Endothelial cell (in vitro differentiated cells): ENCODE data around the gene KLHL25. TPM values are rescaled to one million over a fixed set of nuclear protein-coding genes. Genes with fewer than 3 reads are reported as not detected.

Experiments used
- DNase-seq: peaks from one replicate; pipeline ENCODE4 v3.0.0; 2021; ENCODE audit warnings: low spot score
- H3K27ac Mint-ChIP-seq: one replicate; pipeline ENCODE4 v1.8.0; 2021; ENCODE audit warnings: mixed read lengths, inconsistent platforms; ENCODE audit not compliant: unreplicated experiment
- H3K27me3 Mint-ChIP-seq: one replicate; pipeline ENCODE4 v1.8.0; 2021; ENCODE audit warnings: mild to moderate bottlenecking, moderate library complexity, mixed read lengths, inconsistent platforms; ENCODE audit not compliant: unreplicated experiment
- H3K36me3 Mint-ChIP-seq: one replicate; pipeline ENCODE4 v1.8.0; 2021; ENCODE audit warnings: mild to moderate bottlenecking, low read depth, mixed read lengths, inconsistent platforms; ENCODE audit not compliant: unreplicated experiment
- H3K4me1 Mint-ChIP-seq: one replicate; pipeline ENCODE4 v1.8.0; 2021; ENCODE audit warnings: mild to moderate bottlenecking, mixed read lengths, inconsistent platforms; ENCODE audit not compliant: unreplicated experiment
- H3K4me3 Mint-ChIP-seq: one replicate; pipeline ENCODE4 v1.8.0; 2021; ENCODE audit warnings: mild to moderate bottlenecking, mixed read lengths, inconsistent platforms; ENCODE audit not compliant: unreplicated experiment
- H3K9me3 Mint-ChIP-seq: one replicate; pipeline ENCODE4 v1.8.0; 2021; ENCODE audit warnings: mixed read lengths, inconsistent platforms; ENCODE audit not compliant: unreplicated experiment
- total RNA-seq: library from RNA; stranded (reverse); fragmentation: NEBNext Ultra II Directional; extraction: Animal tissue kit (Norgen Biotek cat#: 25700); gene quantifications from one replicate; pipeline ENCODE4 v1.2.1, GENCODE V29; 2021; ENCODE audit not compliant: unreplicated experiment
- TF ChIP-seq, protein P1 (sequence below): fragments of 200-600 bp; sonication (generic); IDR thresholded peaks from one replicate; pipeline ENCODE4 v1.5.0; 2021; ENCODE audit warnings: antibody characterized with exemption; ENCODE audit not compliant: unreplicated experiment

KLHL25 gene
- total RNA-seq, 1 donor from 2014 or later: 7.4 TPM

DNA sequence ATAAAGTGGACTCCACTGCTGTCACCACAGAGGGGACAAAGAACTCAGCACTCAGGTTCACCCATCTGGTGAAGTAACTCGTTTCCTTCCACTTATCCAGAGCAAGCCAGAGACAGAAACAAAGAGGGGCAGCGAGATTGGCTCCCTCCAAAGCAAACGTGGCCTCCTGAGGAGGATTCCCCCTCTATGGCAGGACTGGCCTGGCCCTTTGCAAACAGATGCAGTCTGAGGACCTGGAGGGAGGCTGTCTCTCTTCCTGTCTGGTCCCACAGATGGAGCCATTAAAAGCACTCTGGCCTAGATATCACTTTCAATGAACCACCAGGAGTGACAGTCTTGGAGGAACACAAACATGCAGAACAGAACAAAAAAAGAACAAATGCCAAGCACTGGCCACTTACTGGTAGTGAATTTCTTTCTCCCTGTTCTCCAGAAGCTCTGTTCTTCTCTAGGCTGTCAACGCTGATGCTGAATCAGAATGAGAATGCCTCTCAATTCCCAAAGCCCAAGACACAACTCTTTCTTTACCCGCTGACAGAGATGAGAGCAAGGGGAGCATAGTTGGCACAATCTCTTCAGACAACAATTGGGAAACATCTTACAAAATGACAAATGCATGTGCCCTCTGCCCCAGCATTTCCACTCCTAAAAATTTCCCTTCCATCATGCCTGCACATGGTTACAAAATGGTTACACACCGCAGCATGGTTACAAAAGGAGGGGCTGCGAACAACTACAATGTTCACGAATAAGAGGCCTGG, 14.3 kb downstream of the KLHL25 start:
- H3K27ac Mint-ChIP-seq: no peak overlapping the region
- DNase-seq: no peak
- H3K4me3 Mint-ChIP-seq: no peak overlapping the region
- peaks cover 17% of the 10 kb centered on the region for H3K4me1 Mint-ChIP-seq
- no peaks in the 10 kb centered on the region for H3K36me3 Mint-ChIP-seq
- TF ChIP-seq, protein P1, sequence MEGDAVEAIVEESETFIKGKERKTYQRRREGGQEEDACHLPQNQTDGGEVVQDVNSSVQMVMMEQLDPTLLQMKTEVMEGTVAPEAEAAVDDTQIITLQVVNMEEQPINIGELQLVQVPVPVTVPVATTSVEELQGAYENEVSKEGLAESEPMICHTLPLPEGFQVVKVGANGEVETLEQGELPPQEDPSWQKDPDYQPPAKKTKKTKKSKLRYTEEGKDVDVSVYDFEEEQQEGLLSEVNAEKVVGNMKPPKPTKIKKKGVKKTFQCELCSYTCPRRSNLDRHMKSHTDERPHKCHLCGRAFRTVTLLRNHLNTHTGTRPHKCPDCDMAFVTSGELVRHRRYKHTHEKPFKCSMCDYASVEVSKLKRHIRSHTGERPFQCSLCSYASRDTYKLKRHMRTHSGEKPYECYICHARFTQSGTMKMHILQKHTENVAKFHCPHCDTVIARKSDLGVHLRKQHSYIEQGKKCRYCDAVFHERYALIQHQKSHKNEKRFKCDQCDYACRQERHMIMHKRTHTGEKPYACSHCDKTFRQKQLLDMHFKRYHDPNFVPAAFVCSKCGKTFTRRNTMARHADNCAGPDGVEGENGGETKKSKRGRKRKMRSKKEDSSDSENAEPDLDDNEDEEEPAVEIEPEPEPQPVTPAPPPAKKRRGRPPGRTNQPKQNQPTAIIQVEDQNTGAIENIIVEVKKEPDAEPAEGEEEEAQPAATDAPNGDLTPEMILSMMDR: no peak
- no peaks in the 10 kb centered on the region for H3K9me3 Mint-ChIP-seq
- peaks cover 8% of the 10 kb centered on the region for H3K27me3 Mint-ChIP-seq

DNA sequence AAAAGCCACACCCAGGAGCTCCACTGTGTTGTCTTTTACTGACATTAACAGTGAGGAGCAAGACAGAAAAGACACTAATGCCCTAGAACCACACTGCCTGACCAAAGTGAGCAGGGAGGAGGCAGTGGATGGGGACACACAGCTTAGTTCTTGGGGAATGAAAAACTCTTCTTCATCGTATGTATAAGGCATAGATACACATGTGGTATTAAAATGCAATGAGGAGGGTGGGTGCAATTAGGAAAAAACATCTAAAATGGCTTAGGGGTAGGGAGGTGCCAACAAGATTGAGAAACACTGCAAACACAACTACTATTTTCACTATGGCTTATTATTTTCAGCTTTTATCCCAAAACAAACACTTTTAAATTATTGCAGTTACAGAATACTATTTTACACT, 15.5 kb downstream of the KLHL25 start:
- no peak overlapping the region for H3K4me3 Mint-ChIP-seq
- TF ChIP-seq, protein P1: no peak
- no peaks in the 10 kb centered on the region for H3K36me3 Mint-ChIP-seq

DNA sequence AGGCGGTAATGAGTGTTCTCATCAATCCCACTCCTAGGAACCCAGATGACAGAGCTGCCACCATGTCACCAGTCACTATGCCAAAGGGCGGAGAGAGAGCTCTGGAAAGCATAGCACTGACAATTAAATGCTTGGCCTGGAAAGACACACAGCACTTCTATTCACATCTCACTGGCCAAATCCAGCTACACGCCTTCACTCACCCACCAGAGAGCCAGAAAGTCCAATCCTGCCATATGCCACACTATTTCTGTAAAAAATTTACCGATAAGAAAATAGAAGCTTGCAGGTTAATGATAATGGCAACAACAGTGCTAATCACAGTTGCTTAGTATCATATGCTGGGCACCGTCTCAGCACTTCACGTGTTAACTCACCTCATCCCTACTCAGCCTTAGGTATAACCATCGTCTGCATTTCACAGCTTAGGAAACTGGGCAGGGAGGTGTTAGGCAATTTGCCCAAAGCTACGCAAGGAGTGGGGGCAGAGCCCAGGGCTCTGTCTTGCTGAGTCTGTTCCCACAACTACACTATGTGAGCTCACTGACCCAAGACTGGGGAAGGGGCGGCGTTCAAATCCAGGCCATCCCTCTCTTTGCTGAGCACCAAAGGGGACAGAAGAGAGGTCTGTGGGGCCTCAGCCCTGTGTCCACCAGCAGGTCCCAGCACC, 16.5 kb downstream of the KLHL25 start:
- Mint-ChIP-seq H3K27me3 (peaks cover 8% of the 10 kb centered on the region), H3K9me3 (no peaks in the 10 kb centered on the region), H3K4me1 (peaks cover 14% of the 10 kb centered on the region), H3K36me3 (no peaks in the 10 kb centered on the region), H3K4me3 (no peak overlapping the region), H3K27ac (no peak overlapping the region)
- TF ChIP-seq, protein P1: no peak
- no peak for DNase-seq

More for the DNA sequence above, 15.5 kb downstream of the KLHL25 start:
- peaks cover 14% of the 10 kb centered on the region for H3K4me1 Mint-ChIP-seq
- DNase-seq: no peak
- peak overlapping the region; percentile 59 for H3K27ac Mint-ChIP-seq
- H3K27me3 Mint-ChIP-seq: peaks cover 8% of the 10 kb centered on the region
- H3K9me3 Mint-ChIP-seq: no peaks in the 10 kb centered on the region

DNA sequence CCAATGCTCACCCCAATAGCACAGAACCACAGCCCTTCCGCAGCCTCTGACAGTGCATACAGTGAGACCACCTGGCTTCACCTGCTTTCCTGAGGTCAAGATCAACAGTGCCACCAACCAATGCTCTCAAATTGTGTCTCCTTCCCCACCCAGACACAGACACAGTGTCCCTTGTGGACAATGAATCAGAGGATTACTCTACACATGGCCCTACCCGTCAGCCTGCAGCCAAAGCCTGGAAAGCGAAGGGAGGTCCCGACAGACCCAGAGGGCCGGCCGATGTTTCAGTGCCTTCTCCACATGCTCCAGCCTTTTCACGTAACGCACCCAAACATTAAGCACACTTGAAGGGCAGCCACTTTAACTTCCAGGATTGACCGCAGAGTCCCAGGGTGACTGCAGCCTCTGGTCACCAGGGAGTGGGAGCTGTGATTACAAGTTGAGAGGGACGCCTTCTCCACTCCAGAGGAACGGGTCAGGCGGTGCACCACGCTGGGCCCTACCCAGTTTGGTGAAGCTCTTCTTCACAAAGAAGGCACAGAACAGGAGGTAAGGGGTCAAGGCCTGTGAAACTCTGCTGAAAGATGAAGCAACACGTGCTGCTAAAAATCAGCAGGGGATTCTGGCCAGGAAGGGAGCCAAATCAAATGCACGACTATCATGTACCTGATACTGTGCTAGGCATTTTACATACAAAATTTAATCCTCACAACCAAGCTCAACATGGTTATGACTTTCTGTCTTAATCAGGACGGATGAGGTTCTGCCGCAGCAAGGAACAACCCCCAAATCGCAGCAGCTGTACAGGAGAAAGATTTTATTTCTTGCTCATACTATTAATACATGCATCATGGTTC, 17.2 kb downstream of the KLHL25 start:
- peaks cover 8% of the 10 kb centered on the region for H3K27me3 Mint-ChIP-seq
- TF ChIP-seq, protein P1: no peak
- no peak for DNase-seq
- H3K9me3 Mint-ChIP-seq: no peaks in the 10 kb centered on the region
- no peak overlapping the region for H3K27ac Mint-ChIP-seq
- no peak overlapping the region for H3K4me3 Mint-ChIP-seq
- H3K36me3 Mint-ChIP-seq: no peaks in the 10 kb centered on the region
- peaks cover 11% of the 10 kb centered on the region for H3K4me1 Mint-ChIP-seq
